Stimulated activated CD4-positive, alpha-beta T cell treated with anti-CD3 and anti-CD28 coated beads, Interleukin-12 subunit alpha, Interleukin-12 subunit beta, amount 100 ng/mL, for 48 hours (primary cell): Measurements from ENCODE around the gene TMEM135.

Experiments used
- DNase-seq, 3 donors: peaks; one replicate each; pipeline ENCODE4 v3.0.0-alpha.2; 2020; ENCODE audit warnings: low read depth in 2 of 3, low spot score in 1 of 3

The TMEM135 gene

GRCh38 chr11:87298155-87298554 is 260.4 kb downstream of the TMEM135 start:
- no peak for DNase-seq

GRCh38 chr11:87299041-87299481 is 261.3 kb downstream of the TMEM135 start:
- DNase-seq: no peak

- no peak for DNase-seq
Observed at GRCh38 chr11:87300640-87301380, 263.1 kb downstream of the TMEM135 start.

GRCh38 chr11:87301785-87302540 is 264.2 kb downstream of the TMEM135 start:
- no peak for DNase-seq

- DNase-seq: no peak
Observed at GRCh38 chr11:87304412-87304811, 266.7 kb downstream of the TMEM135 start.

GRCh38 chr11:87306262-87306851 is 268.6 kb downstream of the TMEM135 start:
- no peak for DNase-seq

GRCh38 chr11:87307101-87307500 is 269.4 kb downstream of the TMEM135 start:
- DNase-seq: no peak

GRCh38 chr11:87315229-87315628 is 277.5 kb downstream of the TMEM135 start:
- no peak for DNase-seq

- DNase-seq: no peak
Observed at GRCh38 chr11:87316491-87316890, 278.8 kb downstream of the TMEM135 start.

GRCh38 chr11:87317441-87317840 is 279.7 kb downstream of the TMEM135 start:
- DNase-seq: no peak

- no peak for DNase-seq
Observed at GRCh38 chr11:87320123-87320522, 282.4 kb downstream of the TMEM135 start.

GRCh38 chr11:87322568-87322967 is 284.8 kb downstream of the TMEM135 start:
- DNase-seq: no peak

GRCh38 chr11:87323899-87324298 is 286.2 kb downstream of the TMEM135 start:
- DNase-seq: no peak

GRCh38 chr11:87324817-87325489 is 287.2 kb downstream of the TMEM135 start:
- no peak for DNase-seq

GRCh38 chr11:87325490-87325872 is 287.7 kb downstream of the TMEM135 start:
- DNase-seq: no peak

GRCh38 chr11:87326594-87326993 is 288.9 kb downstream of the TMEM135 start:
- DNase-seq: no peak

- DNase-seq: no peak
Observed at GRCh38 chr11:87329172-87329571, 291.4 kb downstream of the TMEM135 start.

- no peak for DNase-seq
Observed at GRCh38 chr11:87330187-87330601, 292.5 kb downstream of the TMEM135 start.

GRCh38 chr11:87331273-87331672 is 293.5 kb downstream of the TMEM135 start:
- DNase-seq: no peak

- DNase-seq: no peak
Observed at GRCh38 chr11:87338046-87338639, 300.4 kb downstream of the TMEM135 start.

- no peak for DNase-seq
Observed at GRCh38 chr11:87339416-87339815, 301.7 kb downstream of the TMEM135 start.
